Ovary (tissue), 9 donors: Measurements from ENCODE around the gene SETBP1. TPM values are rescaled to one million over a fixed set of nuclear protein-coding genes. Genes with fewer than 3 reads are reported as not detected.

Experiments
- DNase-seq, 5 donors: peaks; one replicate each; pipeline ENCODE4 v3.0.0-alpha.2; 2019 to 2020
- H3K27ac ChIP-seq, 2 donors: fragments of 200-600 bp; one replicate each; pipeline versions ENCODE4 v1.5.1 to v1.8.0; 2019 to 2022
- H3K27me3 ChIP-seq: fragments of 200-600 bp; one replicate; pipeline ENCODE4 v1.8.0; 2022
- H3K36me3 ChIP-seq: fragments of 200-600 bp; sonication (generic); one replicate; pipeline ENCODE4 v1.5.1; 2019
- H3K4me1 ChIP-seq: one replicate; pipeline ENCODE4 v1.8.1; 2013; ENCODE audit warnings: mild to moderate bottlenecking, moderate library complexity; ENCODE audit not compliant: insufficient read depth
- H3K4me3 ChIP-seq: fragments of 200-600 bp; sonication (generic); one replicate; pipeline ENCODE4 v1.5.1; 2017
- H3K9me3 ChIP-seq, 2 donors: fragments of 200-600 bp in 1 of 2; sonication (generic) in 1 of 2; one replicate each; pipeline versions ENCODE4 v1.5.1 to v1.8.1; 2013 to 2019; ENCODE audit warnings: mild to moderate bottlenecking in 1 of 2, moderate library complexity in 1 of 2
- EP300 ChIP-seq: sonication (generic); formaldehyde crosslinking; IDR thresholded peaks from one replicate; pipeline ENCODE4 v1.6.1; 2017; ENCODE audit warnings: antibody characterized with exemption
- POLR2A ChIP-seq: fragments of 450-650 bp; IDR thresholded peaks from one replicate; pipeline ENCODE4 v1.6.1; 2017; ENCODE audit warnings: antibody characterized with exemption, mild to moderate bottlenecking, moderate library complexity
- WGBS, 3 donors: extraction: QIAGEN DNeasy Blood & Tissue Kit in 1 of 3; methylation state at CpG; one replicate each; pipeline versions ENCODE4 v1.1.5 to v1.1.7; 2013 to 2017; 5-methylcytosine and 5-hydroxymethylcytosine counted together
- intact Hi-C, 4 donors: fragments of 100-400 bp; cut with DNase I; formaldehyde crosslinking; loops; one replicate each; pipeline versions ENCODE4 v1.11.0 to v1.15.1; 2022 to 2023
- polyA plus RNA-seq, 2 donors: library from polyadenylated mRNA; stranded (reverse); fragments of 200-250 nt in 1 of 2; fragments of 350-450 nt in 1 of 2; fragmentation: Illumina TruSeq in 1 of 2; extraction: RNeasy Lipid Tissue Mini Kit (QIAGEN cat#74804) in 1 of 2; gene quantifications; one replicate each; pipeline ENCODE4 v1.2.3, GENCODE V29; 2013 to 2014
- total RNA-seq, 7 donors: library from RNA; depleted of rRNA in 2 of 7; stranded (reverse); fragments of >200 nt in 2 of 7; fragmentation: NEBNext Ultra II Directional in 3 of 7; extraction: Animal tissue kit (Norgen Biotek cat#: 25700) in 3 of 7; gene quantifications; one replicate each; pipeline versions ENCODE4 v1.1.0 to v1.2.4, GENCODE V29; 2016 to 2023
- TF ChIP-seq, protein P1 (sequence below), 3 donors: fragments of 450-650 bp in 2 of 3; fragments of 200-600 bp in 1 of 3; IDR thresholded peaks; one replicate each; pipeline versions ENCODE4 v1.5.1 to v1.8.0; 2016 to 2022; ENCODE audit warnings: antibody characterized with exemption in 3 of 3, mild to moderate bottlenecking in 1 of 3
- donor health status: DM: no; HTN: no; CAD: no; lungs with moderate emphysema.
- donor health status: DM: no; HTN: no; CAD: no.
- donor health status: Bipolar disorder and iron deficiency.
- donor health status: DM: yes; HTN: yes; CAD: no.
- donor health status: DM: no; HTN: no; CAD: no.
- donor health status: DM: yes; HTN: yes; CAD: no.

Gene SETBP1
- total and polyA plus RNA-seq, 9 donors, result 7.8 to 53.7 (median 28.4) TPM

- TF ChIP-seq POLR2A, result no peak
- TF ChIP-seq EP300, result peak; percentile 76
- TF ChIP-seq, protein P1, sequence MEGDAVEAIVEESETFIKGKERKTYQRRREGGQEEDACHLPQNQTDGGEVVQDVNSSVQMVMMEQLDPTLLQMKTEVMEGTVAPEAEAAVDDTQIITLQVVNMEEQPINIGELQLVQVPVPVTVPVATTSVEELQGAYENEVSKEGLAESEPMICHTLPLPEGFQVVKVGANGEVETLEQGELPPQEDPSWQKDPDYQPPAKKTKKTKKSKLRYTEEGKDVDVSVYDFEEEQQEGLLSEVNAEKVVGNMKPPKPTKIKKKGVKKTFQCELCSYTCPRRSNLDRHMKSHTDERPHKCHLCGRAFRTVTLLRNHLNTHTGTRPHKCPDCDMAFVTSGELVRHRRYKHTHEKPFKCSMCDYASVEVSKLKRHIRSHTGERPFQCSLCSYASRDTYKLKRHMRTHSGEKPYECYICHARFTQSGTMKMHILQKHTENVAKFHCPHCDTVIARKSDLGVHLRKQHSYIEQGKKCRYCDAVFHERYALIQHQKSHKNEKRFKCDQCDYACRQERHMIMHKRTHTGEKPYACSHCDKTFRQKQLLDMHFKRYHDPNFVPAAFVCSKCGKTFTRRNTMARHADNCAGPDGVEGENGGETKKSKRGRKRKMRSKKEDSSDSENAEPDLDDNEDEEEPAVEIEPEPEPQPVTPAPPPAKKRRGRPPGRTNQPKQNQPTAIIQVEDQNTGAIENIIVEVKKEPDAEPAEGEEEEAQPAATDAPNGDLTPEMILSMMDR (IDR thresholded peaks at IDR 0.05), result no peak
- Histone ChIP-seq H3K4me1 (peaks cover 6% of the 10 kb centered on the region), H3K4me3 (no peak overlapping the region), H3K9me3 (no peaks in the 10 kb centered on the region), H3K36me3 (no peaks in the 10 kb centered on the region), H3K27ac (peak overlapping the region; percentile 2 to 46), H3K27me3 (no peaks in the 10 kb centered on the region)
- DNase-seq, result peak in 3 of 5 donors; percentile 39 to 52 (median 41)
- intact Hi-C loops, result no loop called here
- WGBS, 3 donors, result 32 to 43% (median 37%) methylated on average over 7 of the region's 7 CpGs
These were observed 122.4 kb downstream of the SETBP1 start for GRCh38 chr18:44803019-44803650.

DNA sequence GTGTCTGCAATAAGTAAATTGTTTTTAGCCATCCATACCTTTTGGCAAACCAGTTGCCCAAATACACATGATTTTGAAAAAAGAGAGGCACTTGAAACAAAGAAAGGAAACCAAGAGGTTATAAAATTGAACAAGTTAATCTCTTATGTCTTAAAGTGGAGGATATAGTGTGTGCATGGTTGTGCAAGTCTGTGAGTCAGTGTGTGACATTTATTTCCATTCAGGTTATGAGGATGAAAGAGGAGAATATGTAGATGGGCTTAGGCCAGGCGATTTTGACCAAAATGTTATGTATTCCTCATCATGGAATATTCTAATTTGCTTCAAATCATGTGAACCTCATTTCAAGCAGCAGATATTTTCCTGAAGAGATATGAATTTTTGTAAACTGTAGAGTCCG lies 123.3 kb downstream of the SETBP1 start:
- WGBS, 3 donors, result 90 to 94% (median 94%) methylated on average over 2 of the region's 2 CpGs
- peaks cover 6% of the 10 kb centered on the region for H3K4me1 ChIP-seq
- H3K36me3 ChIP-seq, result no peaks in the 10 kb centered on the region
- H3K27me3 ChIP-seq, result no peaks in the 10 kb centered on the region
- no peak for DNase-seq
- TF ChIP-seq POLR2A (no peak), EP300 (no peak)
- TF ChIP-seq, protein P1 (IDR thresholded peaks at IDR 0.05), result no peak
- peak overlapping the region in 1 of 2 donors; percentile 2 for H3K27ac ChIP-seq
- intact Hi-C loops, result no loop called here
- no peak overlapping the region for H3K4me3 ChIP-seq
- H3K9me3 ChIP-seq, result no peaks in the 10 kb centered on the region

GRCh38 chr18:44805176-44805575 lies 124.5 kb downstream of the SETBP1 start:
- Histone ChIP-seq H3K4me1 (peaks cover 6% of the 10 kb centered on the region), H3K9me3 (no peaks in the 10 kb centered on the region), H3K4me3 (no peak overlapping the region), H3K27ac (no peak overlapping the region), H3K27me3 (no peaks in the 10 kb centered on the region), H3K36me3 (no peaks in the 10 kb centered on the region)
- no peak for DNase-seq
- TF ChIP-seq, protein P1 (IDR thresholded peaks at IDR 0.05), result no peak
- no peak for TF ChIP-seq POLR2A
- no peak for TF ChIP-seq EP300
- WGBS, 3 donors, result 81 to 88% (median 87%) methylated on average over 3 of the region's 3 CpGs
- intact Hi-C loops, result no loop called here

DNA sequence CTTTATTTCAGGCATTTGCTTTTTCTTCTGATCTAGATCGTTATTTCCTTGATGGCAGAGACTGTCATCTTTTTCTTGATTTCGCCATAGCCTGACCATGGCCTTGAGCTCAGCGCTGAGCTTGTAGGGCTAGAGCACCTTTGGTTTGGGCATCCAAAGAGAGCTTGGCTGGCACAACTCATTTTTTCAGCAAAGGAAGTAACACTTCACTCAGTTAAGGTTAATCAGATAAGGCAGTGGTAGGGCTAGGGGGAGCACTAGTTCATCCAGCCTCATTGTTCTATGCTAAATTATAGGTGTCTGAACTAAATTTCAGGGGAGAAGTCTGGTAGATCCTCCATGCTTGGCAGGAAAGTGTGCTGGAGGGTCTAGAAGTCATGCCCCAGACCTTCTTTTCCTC lies 125.0 kb downstream of the SETBP1 start:
- Histone ChIP-seq H3K9me3 (no peaks in the 10 kb centered on the region), H3K4me3 (no peak overlapping the region), H3K27ac (no peak overlapping the region), H3K36me3 (no peaks in the 10 kb centered on the region), H3K4me1 (peaks cover 6% of the 10 kb centered on the region), H3K27me3 (no peaks in the 10 kb centered on the region)
- DNase-seq, result no peak
- TF ChIP-seq EP300, result no peak
- no peak for TF ChIP-seq POLR2A
- TF ChIP-seq, protein P1 (IDR thresholded peaks at IDR 0.05), result no peak
- intact Hi-C loops, result no loop called here
- WGBS, 3 donors, result 96 to 97% (median 96%) methylated on average over 3 of the region's 3 CpGs
